Activated CD8-positive, alpha-beta T cell treated with anti-CD3 and anti-CD28 coated beads for 36 hours (primary cell): ENCODE measurements around the gene OBSCN. TPM values are rescaled to one million over a fixed set of nuclear protein-coding genes. Genes with fewer than 3 reads are reported as not detected.

Source experiments
- ATAC-seq: fragments of 200-7000 bp; cut with Tn5 transposase; one replicate; pipeline ENCODE4 v1.10.0; 2021; ENCODE audit warnings: mild to moderate bottlenecking, moderate library complexity
- CTCF ChIA-PET: fragments of 350-600 bp; sonication (Branson Sonifier 250); formaldehyde crosslinking; loops from one replicate; lab custom pipeline; 2021; ENCODE audit warnings: antibody characterized with exemption; lab: Charles Lee
- POLR2A ChIA-PET: fragments of 350-600 bp; sonication (Branson Sonifier 250); formaldehyde crosslinking; loops from one replicate; lab custom pipeline; 2021; ENCODE audit warnings: antibody characterized with exemption; lab: Charles Lee
- DNase-seq: peaks from one replicate; pipeline ENCODE4 v3.0.0-alpha.2; 2020
- H3K27ac Mint-ChIP-seq: one replicate; pipeline ENCODE4 v1.8.0; 2021; ENCODE audit warnings: mild to moderate bottlenecking, mixed read lengths
- H3K27me3 Mint-ChIP-seq: one replicate; pipeline ENCODE4 v1.8.0; 2021; ENCODE audit warnings: mixed read lengths
- H3K36me3 Mint-ChIP-seq: one replicate; pipeline ENCODE4 v1.8.0; 2021; ENCODE audit warnings: low read depth, mixed read lengths
- H3K4me1 Mint-ChIP-seq: one replicate; pipeline ENCODE4 v1.8.0; 2021; ENCODE audit warnings: low read depth, mixed read lengths
- H3K4me3 Mint-ChIP-seq: one replicate; pipeline ENCODE4 v1.8.0; 2021; ENCODE audit warnings: mild to moderate bottlenecking, moderate library complexity, mixed read lengths
- H3K9me3 Mint-ChIP-seq: one replicate; pipeline ENCODE4 v1.8.0; 2021; ENCODE audit warnings: mixed read lengths
- CTCF ChIP-seq: fragments of 200-600 bp; IDR thresholded peaks from one replicate; pipeline ENCODE4 v1.8.0; 2022; ENCODE audit warnings: antibody characterized with exemption, mild to moderate bottlenecking
- intact Hi-C: fragments of 100-400 bp; cut with micrococcal nuclease; formaldehyde crosslinking; loops from one replicate; pipeline ENCODE4 v1.10.0; 2022
- total RNA-seq, 2 experiments: library from RNA; stranded (reverse); gene quantifications; one replicate each; pipeline ENCODE4 v1.2.3, GENCODE V29; 2021

OBSCN gene
- total RNA-seq, 2 experiments from 2014 or later = 21.6 to 23.7 TPM

GRCh38 chr1:228273720-228274451 lies 66.0 kb downstream of the OBSCN start:
- POLR2A ChIA-PET = interaction anchor here (1.0 kb wide), 1 partner anchor 107 kb away, joined by 4 read pairs; no protein-coding TSS in a partner anchor

GRCh38 chr1:228274452-228275178 lies 66.8 kb downstream of the OBSCN start:
- Mint-ChIP-seq H3K36me3 (no peaks in the 10 kb centered on the region), H3K9me3 (no peaks in the 10 kb centered on the region), H3K27ac (no peak overlapping the region), H3K27me3 (no peaks in the 10 kb centered on the region), H3K4me1 (peaks cover 8% of the 10 kb centered on the region), H3K4me3 (peak overlapping the region; percentile 72)
- intact Hi-C loops = no loop called here
- ATAC-seq (no peak), DNase-seq (no peak)
- ChIA-PET CTCF (interaction anchor here (1.1 to 1.3 kb wide), 2 partner anchors 12 to 61 kb away, joined by 3 read pairs; no protein-coding TSS in a partner anchor), POLR2A (interaction anchor here (1.7 kb wide), 1 partner anchor 12 kb away, joined by 5 read pairs; no protein-coding TSS in a partner anchor)
- TF ChIP-seq CTCF = no peak

More at GRCh38 chr1:228273720-228274451, 66.0 kb downstream of the OBSCN start:
- ATAC-seq (no peak), DNase-seq (no peak)
- Mint-ChIP-seq H3K36me3 (no peaks in the 10 kb centered on the region), H3K27ac (no peak overlapping the region), H3K4me1 (peaks cover 8% of the 10 kb centered on the region), H3K9me3 (no peaks in the 10 kb centered on the region), H3K4me3 (peak overlapping the region; percentile 24), H3K27me3 (no peaks in the 10 kb centered on the region)
- intact Hi-C loops = no loop called here
- TF ChIP-seq CTCF = no peak
- CTCF ChIA-PET = no interaction called here

- ATAC-seq = peak; percentile 1
- CTCF ChIA-PET = interaction anchor here (1.1 to 1.3 kb wide), 2 partner anchors 12 to 61 kb away, joined by 3 read pairs; no protein-coding TSS in a partner anchor
- intact Hi-C loops = no loop called here
These were observed 67.3 kb downstream of the OBSCN start for GRCh38 chr1:228275179-228275429.

GRCh38 chr1:228275430-228276173 lies 67.8 kb downstream of the OBSCN start:
- ChIA-PET CTCF (interaction anchor here (1.1 to 1.3 kb wide), 2 partner anchors 13 to 62 kb away, joined by 3 read pairs; no protein-coding TSS in a partner anchor), POLR2A (interaction anchor here (1.1 to 1.7 kb wide), 2 partner anchors 13 to 110 kb away, joined by 3 to 5 read pairs; no protein-coding TSS in a partner anchor)
- H3K4me3 Mint-ChIP-seq = peak overlapping the region; percentile 72
- peak; percentile 94 for DNase-seq
- ATAC-seq = peak; percentile 98
- H3K4me1 Mint-ChIP-seq = peaks cover 6% of the 10 kb centered on the region
- no peaks in the 10 kb centered on the region for H3K36me3 Mint-ChIP-seq
- no peak overlapping the region for H3K27ac Mint-ChIP-seq
- no peak for TF ChIP-seq CTCF
- H3K27me3 Mint-ChIP-seq = no peaks in the 10 kb centered on the region
- no peaks in the 10 kb centered on the region for H3K9me3 Mint-ChIP-seq
- intact Hi-C loops = no loop called here

More at GRCh38 chr1:228275179-228275429, 67.3 kb downstream of the OBSCN start:
- Mint-ChIP-seq H3K27ac (no peak overlapping the region), H3K9me3 (no peaks in the 10 kb centered on the region), H3K27me3 (no peaks in the 10 kb centered on the region), H3K4me1 (peaks cover 7% of the 10 kb centered on the region), H3K36me3 (no peaks in the 10 kb centered on the region), H3K4me3 (peak overlapping the region; percentile 72)
- POLR2A ChIA-PET = interaction anchor here (1.1 to 1.7 kb wide), 2 partner anchors 13 to 109 kb away, joined by 3 to 5 read pairs; no protein-coding TSS in a partner anchor
- no peak for TF ChIP-seq CTCF
- DNase-seq = no peak
